IMR-90 (cell line): ENCODE results near the gene RANBP6. TPM values are rescaled to one million over a fixed set of nuclear protein-coding genes. Genes with fewer than 3 reads are reported as not detected.
A peak's percentile ranks its signal among the peaks of the same experiment; 100 is the strongest.

Source experiments
- ATAC-seq: fragments of 200-7000 bp; cut with Tn5 transposase; 2 replicates; pipeline ENCODE4 v1.9.1; 2020; ENCODE audit warnings: low read depth, mild to moderate bottlenecking, moderate library complexity
- BruUV-seq: library from RNA; stranded (reverse); fragments of 400-500 nt; replicated peaks from 2 replicates; lab custom pipeline; 2021; lab: Mats Ljungman, UMichigan
- CTCF ChIA-PET: fragments of 300-600 bp; formaldehyde crosslinking; extraction: SDS; loops from one replicate; lab custom pipeline; 2021; ENCODE audit warnings: antibody characterized with exemption; lab: Yijun Ruan, JAX
- POLR2A ChIA-PET: fragments of 300-600 bp; sonication (Branson Sonifier 250); formaldehyde crosslinking; loops from one replicate; lab custom pipeline; 2022; ENCODE audit warnings: antibody characterized with exemption; ENCODE audit not compliant: unreplicated experiment; lab: Charles Lee
- DNase-seq: peaks from one replicate; pipeline ENCODE4 v3.0.0; 2013
- H2AFZ ChIP-seq: replicated peaks from 2 replicates; pipeline ENCODE3; 2013; ENCODE audit warnings: low read length, mild to moderate bottlenecking; ENCODE audit not compliant: poor library complexity
- H2AK5ac ChIP-seq: 2 replicates; pipeline ENCODE4 v1.6.1; 2013; ENCODE audit warnings: low read depth, low read length, inconsistent platforms
- H2AK9ac ChIP-seq: replicated peaks from 2 replicates; pipeline ENCODE3; 2013; ENCODE audit warnings: mild to moderate bottlenecking, low read depth, low read length, moderate library complexity; ENCODE audit not compliant: poor library complexity
- H2BK120ac ChIP-seq: 2 replicates; pipeline ENCODE4 v1.6.1; 2013; ENCODE audit warnings: low read depth, low read length, inconsistent platforms
- H2BK15ac ChIP-seq: 3 replicates; pipeline ENCODE4 v1.6.1; 2013; ENCODE audit warnings: low read depth, low read length, inconsistent platforms
- H2BK20ac ChIP-seq: 2 replicates; pipeline ENCODE4 v1.6.1; 2013; ENCODE audit warnings: low read depth, mild to moderate bottlenecking, inconsistent platforms, low read length, moderate library complexity
- H2BK5ac ChIP-seq: 2 replicates; pipeline ENCODE4 v1.6.1; 2013; ENCODE audit warnings: mild to moderate bottlenecking, low read depth, low read length, inconsistent platforms; ENCODE audit not compliant: poor library complexity, severe bottlenecking
- H3K14ac ChIP-seq: replicated peaks from 2 replicates; pipeline ENCODE4 v1.6.1; 2013; ENCODE audit warnings: low read depth, low read length, inconsistent platforms
- H3K18ac ChIP-seq: 2 replicates; pipeline ENCODE4 v1.6.1; 2013; ENCODE audit warnings: low read depth, low read length, control low read depth
- H3K23ac ChIP-seq: 2 replicates; pipeline ENCODE4 v1.6.1; 2013; ENCODE audit warnings: low read depth, low read length, inconsistent platforms
- H3K27ac ChIP-seq: 2 replicates; pipeline ENCODE4 v1.5.1; 2013; ENCODE audit warnings: mild to moderate bottlenecking, control low read depth, low read length; ENCODE audit not compliant: insufficient read depth
- H3K27me3 ChIP-seq: 2 replicates; pipeline ENCODE4 v1.6.1; 2013; ENCODE audit warnings: low read length; ENCODE audit not compliant: control insufficient read depth, insufficient read depth
- H3K36me3 ChIP-seq: 2 replicates; pipeline ENCODE4 v1.6.1; 2013; ENCODE audit warnings: low read length, mixed read lengths; ENCODE audit not compliant: control insufficient read depth, insufficient read depth
- H3K4ac ChIP-seq: 2 replicates; pipeline ENCODE4 v1.6.1; 2013; ENCODE audit warnings: low read depth, low read length, inconsistent platforms
- H3K4me1 ChIP-seq: 2 replicates; pipeline ENCODE4 v1.6.1; 2013; ENCODE audit warnings: low read length, mixed read lengths; ENCODE audit not compliant: control insufficient read depth, insufficient read depth
- H3K4me2 ChIP-seq: 2 replicates; pipeline ENCODE4 v1.6.1; 2013; ENCODE audit warnings: low read depth, mild to moderate bottlenecking, control low read depth, low read length, moderate library complexity
- H3K4me3 ChIP-seq: 2 replicates; pipeline ENCODE4 v1.5.1; 2013; ENCODE audit warnings: low read depth, mild to moderate bottlenecking, control low read depth, low read length, moderate library complexity; ENCODE audit not compliant: insufficient read depth
- H3K56ac ChIP-seq: 2 replicates; pipeline ENCODE4 v1.6.1; 2013; ENCODE audit warnings: low read length, inconsistent platforms; ENCODE audit not compliant: insufficient read depth; ENCODE audit errors: extremely low read depth
- H3K79me1 ChIP-seq, 2 experiments: 2 replicates each; pipeline ENCODE4 v1.6.1; 2013; ENCODE audit warnings: low read length in 2 of 2, inconsistent platforms in 1 of 2, low read depth in 1 of 2
- H3K9ac ChIP-seq: 2 replicates; pipeline ENCODE4 v1.6.1; 2013; ENCODE audit warnings: low read depth, low read length, control low read depth
- H3K9me1 ChIP-seq: 2 replicates; pipeline ENCODE4 v1.6.1; 2013; ENCODE audit warnings: low read length, inconsistent platforms; ENCODE audit not compliant: insufficient read depth
- H3K9me3 ChIP-seq: 2 replicates; pipeline ENCODE4 v1.6.1; 2013; ENCODE audit warnings: low read length; ENCODE audit not compliant: control insufficient read depth, insufficient read depth
- H4K20me1 ChIP-seq: 2 replicates; pipeline ENCODE4 v1.6.1; 2013; ENCODE audit warnings: low read length, inconsistent platforms; ENCODE audit not compliant: insufficient read depth
- H4K5ac ChIP-seq: 2 replicates; pipeline ENCODE4 v1.6.1; 2013; ENCODE audit warnings: mild to moderate bottlenecking, low read depth, low read length, control low read depth
- H4K8ac ChIP-seq, 2 experiments: 2 replicates each; pipeline ENCODE4 v1.6.1; 2013; ENCODE audit warnings: low read depth in 2 of 2, low read length in 2 of 2, control low read depth in 1 of 2, inconsistent platforms in 1 of 2
- H4K91ac ChIP-seq: 2 replicates; pipeline ENCODE4 v1.6.1; 2013; ENCODE audit warnings: low read depth, low read length, inconsistent platforms; ENCODE audit not compliant: insufficient read depth
- ELK1 ChIP-seq: fragments of 150-350 bp; IDR thresholded peaks from 2 replicates; pipeline ENCODE4 v1.6.1; 2016; ENCODE audit warnings: low read depth, mild to moderate bottlenecking, low read length, moderate library complexity, borderline replicate concordance
- FOS ChIP-seq: fragments of 150-350 bp; IDR thresholded peaks from 2 replicates; pipeline ENCODE4 v1.6.1; 2016; ENCODE audit warnings: low read depth, low read length
- MAFK ChIP-seq: IDR thresholded peaks from 2 replicates; pipeline ENCODE4 v1.6.1; 2012; ENCODE audit warnings: low read depth, low read length, improper control_type of control experiment
- MAZ ChIP-seq: IDR thresholded peaks from 2 replicates; pipeline ENCODE4 v1.6.1; 2012; ENCODE audit warnings: low read depth, mild to moderate bottlenecking, low read length, improper control_type of control experiment, moderate library complexity, borderline replicate concordance
- NFE2L2 ChIP-seq: fragments of 150-350 bp; IDR thresholded peaks from 2 replicates; pipeline ENCODE4 v1.6.1; 2016; ENCODE audit warnings: low read depth, mild to moderate bottlenecking, low read length
- POLR2A ChIP-seq: IDR thresholded peaks from 2 replicates; pipeline ENCODE4 v1.6.1; 2012; ENCODE audit warnings: mild to moderate bottlenecking, low read depth, low read length
- RAD21 ChIP-seq: IDR thresholded peaks from 2 replicates; pipeline ENCODE4 v1.6.1; 2012; ENCODE audit warnings: low read length, improper control_type of control experiment
- RCOR1 ChIP-seq: IDR thresholded peaks from 2 replicates; pipeline ENCODE4 v1.6.1; 2012; ENCODE audit warnings: mild to moderate bottlenecking, low read length, improper control_type of control experiment; ENCODE audit not compliant: insufficient replicate concordance
- SMC3 ChIP-seq: fragments of 150-350 bp; IDR thresholded peaks from 2 replicates; pipeline ENCODE4 v1.6.1; 2016; ENCODE audit warnings: low read depth, mild to moderate bottlenecking, antibody characterized with exemption, low read length, moderate library complexity
- dilution Hi-C: fragments of 300-500 bp; cut with HindIII; formaldehyde crosslinking; loops from one replicate; pipeline ENCODE4 v1.14.3; 2018; ENCODE audit warnings: low sequenced_read_pairs; ENCODE audit not compliant: unreplicated experiment
- in situ Hi-C: fragments of 300-500 bp; cut with MboI; formaldehyde crosslinking; loops from 3 replicates; pipeline ENCODE4 v1.14.3; 2019; ENCODE audit warnings: low sequenced_read_pairs, inconsistent platforms, mixed read lengths
- intact Hi-C: fragments of 100-400 bp; cut with micrococcal nuclease; formaldehyde crosslinking; loops from 2 replicates; pipeline ENCODE4 v1.10.0; 2022
- microRNA-seq, 2 experiments: library from miRNA; stranded (forward) in 1 of 2; unstranded in 1 of 2; fragments of 10-50 nt in 1 of 2; fragments of <30 nt in 1 of 2; gene quantifications in 1 of 2; microRNA quantifications in 1 of 2; one replicate each; pipeline versions ENCODE3 to v1.1.0; 2013 to 2020; ENCODE audit not compliant: insufficient read depth in 1 of 2, insufficient read length in 1 of 2, unreplicated experiment in 1 of 2
- polyA plus RNA-seq, 3 experiments: library from polyadenylated mRNA; depleted of rRNA; stranded (reverse); fragments of >200 nt; gene quantifications; 2 replicates each; pipeline ENCODE4 v1.2.3, GENCODE V29; 2012; ENCODE audit warnings: low replicate concordance in 1 of 3
- small RNA-seq, 5 experiments: library from RNA; depleted of rRNA; stranded (forward); fragments of <200 nt; gene quantifications; one replicate each; pipeline ENCODE3, GENCODE V24; 2012
- total RNA-seq: library from RNA; depleted of rRNA; stranded (reverse); fragments of >200 nt; gene quantifications from 2 replicates; pipeline ENCODE4 v1.2.3, GENCODE V29; 2012; rRNA removed

RANBP6 gene
- total and polyA plus RNA-seq, 2 of the 4 experiments (the other 2 are of a cell fraction) = 7.5 to 42.3 TPM

- DNase-seq = peak; percentile 11
- peaks cover 7 to 13% of the 10 kb centered on the region in 2 experiments; a peak in 3 of 4 replicates for H3K79me1 ChIP-seq
- H4K8ac ChIP-seq = peak overlapping the region in 1 of 2 experiments; percentile 65; a peak in 2 of 4 replicates
- ChIA-PET CTCF (no interaction called here), POLR2A (no interaction called here)
- no peak overlapping the region for H2AFZ ChIP-seq
- H3K14ac ChIP-seq = 0 out of 2 replicates have a peak overlapping the region, but pooled peaks have one; percentile 65
- no peak overlapping the region for H3K9ac ChIP-seq
- no peak overlapping the region for H3K4me2 ChIP-seq
- H2BK5ac ChIP-seq = no peak overlapping the region
- H3K23ac ChIP-seq = no peak overlapping the region
- H4K91ac ChIP-seq = no peak overlapping the region
- no peak overlapping the region for H2BK15ac ChIP-seq
- no peak overlapping the region for H2AK5ac ChIP-seq
- H2BK120ac ChIP-seq = no peak overlapping the region
- H3K4me3 ChIP-seq = no peak overlapping the region
- peaks cover 9% of the 10 kb centered on the region; the same call in 1 of the 2 replicates for H3K36me3 ChIP-seq
- intact Hi-C loops (no loop called here), dilution Hi-C loops (no loop called here), in situ Hi-C loops (no loop called here)
- no peak overlapping the region for H2BK20ac ChIP-seq
- H3K9me3 ChIP-seq = no peaks in the 10 kb centered on the region
- no peak for TF ChIP-seq NFE2L2
- TF ChIP-seq SMC3 = no peak
- TF ChIP-seq MAFK = no peak
- TF ChIP-seq ELK1 = no peak
- TF ChIP-seq POLR2A = no peak
- TF ChIP-seq MAZ = no peak
- no peak for TF ChIP-seq FOS
- no peak for TF ChIP-seq RCOR1
- TF ChIP-seq RAD21 = no peak
- H3K18ac ChIP-seq = peak overlapping the region; percentile 52
- no peak overlapping the region for H3K27ac ChIP-seq
- H2AK9ac ChIP-seq = no peak overlapping the region
- no peaks in the 10 kb centered on the region for H4K20me1 ChIP-seq
- H3K4me1 ChIP-seq = peaks cover 3% of the 10 kb centered on the region; the same call in 1 of the 2 replicates
- H3K27me3 ChIP-seq = no peaks in the 10 kb centered on the region
- BruUV-seq = no TSS peak
- H4K5ac ChIP-seq = no peak overlapping the region
- H3K56ac ChIP-seq = no peak overlapping the region
- ATAC-seq = peak; percentile 62
- H3K9me1 ChIP-seq = peaks cover 3% of the 10 kb centered on the region; the same call in 1 of the 2 replicates
- peak overlapping the region; percentile 51; the same call in 1 of the 2 replicates for H3K4ac ChIP-seq
These were observed 43.7 kb downstream of the RANBP6 start for GRCh38 chr9:5971740-5972139.

Small RNA genes lying within 50 kb of the gene (microRNA-seq; reads per million reads assigned to microRNA genes)
- 0 to 4.0 reads per million in 2 experiments for gene MIR4665

Small RNA genes lying within 50 kb of the gene (small RNA-seq; reads per million reads assigned to genes)
- gene MIR4665 = 0 reads per million in 5 experiments

Other genes starting within 250 kb of the RANBP6 start
- gene ERMP1, start 182.5 kb downstream of the RANBP6 start, total RNA-seq = 4.7 and 5.0 TPM in 2 replicates
- gene ERMP1, start 182.5 kb downstream of the RANBP6 start, polyA plus RNA-seq (2012; rRNA removed) = 1.6 and 2.2 TPM in 2 replicates
- gene MLANA, start 124.7 kb downstream of the RANBP6 start, total RNA-seq = not detected in 2 replicates
- gene MLANA, start 124.7 kb downstream of the RANBP6 start, polyA plus RNA-seq (2012; rRNA removed) = not detected in 2 replicates
- gene IL33, start 200.2 kb upstream of the RANBP6 start, total RNA-seq = not detected in 2 replicates
- not detected in 2 replicates for gene IL33, start 200.2 kb upstream of the RANBP6 start, polyA plus RNA-seq (2012; rRNA removed)